Type B pancreatic cell (in vitro differentiated cells): ENCODE measurements around the gene PCBP3. TPM values are rescaled to one million over a fixed set of nuclear protein-coding genes. Genes with fewer than 3 reads are reported as not detected.

ENCODE experiments used
- DNase-seq: peaks from one replicate; pipeline ENCODE4 v3.0.0; 2021; ENCODE audit warnings: mixed read lengths; ENCODE audit not compliant: unreplicated experiment; ENCODE audit errors: extremely low spot score
- H3K27ac Mint-ChIP-seq: 2 replicates; pipeline ENCODE4 v1.8.0; 2021; ENCODE audit warnings: mild to moderate bottlenecking, mixed read lengths
- H3K27me3 Mint-ChIP-seq: 2 replicates; pipeline ENCODE4 v1.8.0; 2021; ENCODE audit warnings: mixed read lengths
- H3K36me3 Mint-ChIP-seq: 2 replicates; pipeline ENCODE4 v1.8.0; 2021; ENCODE audit warnings: mixed read lengths
- H3K4me1 Mint-ChIP-seq: one replicate; pipeline ENCODE4 v1.8.0; 2021; ENCODE audit warnings: mixed read lengths; ENCODE audit not compliant: unreplicated experiment
- H3K4me3 Mint-ChIP-seq: 2 replicates; pipeline ENCODE4 v1.8.0; 2021; ENCODE audit warnings: mild to moderate bottlenecking, mixed read lengths
- H3K9me3 Mint-ChIP-seq: 2 replicates; pipeline ENCODE4 v1.8.0; 2021; ENCODE audit warnings: mixed read lengths
- total RNA-seq: library from RNA; stranded (reverse); gene quantifications from 2 replicates; pipeline ENCODE4 v1.2.1, GENCODE V29; 2021; ENCODE audit warnings: low replicate concordance
- TF ChIP-seq, protein P1 (sequence below): fragments of 200-600 bp; sonication (generic); conservative IDR thresholded peaks from 2 replicates; pipeline ENCODE4 v1.5.0; 2021; ENCODE audit warnings: antibody characterized with exemption, mild to moderate bottlenecking

The PCBP3 gene
- total RNA-seq, 1 donor from 2014 or later = 5.5 TPM

DNA sequence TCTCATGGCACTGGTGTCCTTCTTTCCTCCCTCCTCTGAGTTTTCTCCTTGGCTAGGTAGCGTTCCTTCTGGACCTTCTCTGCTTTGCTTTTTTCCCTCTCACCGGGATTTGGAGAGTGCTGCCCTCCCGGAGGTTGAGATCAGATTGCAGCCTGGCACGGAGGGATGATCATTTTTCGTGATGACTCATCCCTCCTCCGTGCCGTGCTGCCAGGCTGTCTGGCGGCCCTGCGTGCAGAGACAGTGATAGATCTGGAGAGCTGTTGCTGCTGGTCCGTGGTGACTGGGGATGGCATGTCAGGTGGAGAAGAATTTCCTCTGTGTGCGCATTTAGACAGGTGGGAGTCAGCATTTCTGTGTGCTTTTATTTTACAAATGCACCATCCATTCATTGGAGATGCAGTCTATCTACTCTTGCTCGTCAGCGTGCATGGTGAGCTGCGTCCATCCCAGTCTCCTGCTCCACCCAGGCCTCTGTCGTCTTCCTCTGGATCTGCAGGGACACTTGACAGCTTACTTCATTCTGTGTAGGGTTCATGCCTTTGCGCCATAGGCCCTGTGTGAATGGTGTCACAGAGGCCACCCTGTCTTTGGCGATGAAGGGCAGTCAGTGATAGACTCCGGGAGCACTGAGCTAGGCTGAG lies 104.4 kb downstream of the PCBP3 start:
- TF ChIP-seq, protein P1, sequence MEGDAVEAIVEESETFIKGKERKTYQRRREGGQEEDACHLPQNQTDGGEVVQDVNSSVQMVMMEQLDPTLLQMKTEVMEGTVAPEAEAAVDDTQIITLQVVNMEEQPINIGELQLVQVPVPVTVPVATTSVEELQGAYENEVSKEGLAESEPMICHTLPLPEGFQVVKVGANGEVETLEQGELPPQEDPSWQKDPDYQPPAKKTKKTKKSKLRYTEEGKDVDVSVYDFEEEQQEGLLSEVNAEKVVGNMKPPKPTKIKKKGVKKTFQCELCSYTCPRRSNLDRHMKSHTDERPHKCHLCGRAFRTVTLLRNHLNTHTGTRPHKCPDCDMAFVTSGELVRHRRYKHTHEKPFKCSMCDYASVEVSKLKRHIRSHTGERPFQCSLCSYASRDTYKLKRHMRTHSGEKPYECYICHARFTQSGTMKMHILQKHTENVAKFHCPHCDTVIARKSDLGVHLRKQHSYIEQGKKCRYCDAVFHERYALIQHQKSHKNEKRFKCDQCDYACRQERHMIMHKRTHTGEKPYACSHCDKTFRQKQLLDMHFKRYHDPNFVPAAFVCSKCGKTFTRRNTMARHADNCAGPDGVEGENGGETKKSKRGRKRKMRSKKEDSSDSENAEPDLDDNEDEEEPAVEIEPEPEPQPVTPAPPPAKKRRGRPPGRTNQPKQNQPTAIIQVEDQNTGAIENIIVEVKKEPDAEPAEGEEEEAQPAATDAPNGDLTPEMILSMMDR = no peak
- no peaks in the 10 kb centered on the region for H3K9me3 Mint-ChIP-seq
- no peak overlapping the region for H3K27ac Mint-ChIP-seq
- H3K4me1 Mint-ChIP-seq = peaks cover 8% of the 10 kb centered on the region
- DNase-seq = no peak
- H3K36me3 Mint-ChIP-seq = peaks cover 3% of the 10 kb centered on the region
- H3K4me3 Mint-ChIP-seq = no peak overlapping the region
- H3K27me3 Mint-ChIP-seq = peaks cover 7% of the 10 kb centered on the region

DNA sequence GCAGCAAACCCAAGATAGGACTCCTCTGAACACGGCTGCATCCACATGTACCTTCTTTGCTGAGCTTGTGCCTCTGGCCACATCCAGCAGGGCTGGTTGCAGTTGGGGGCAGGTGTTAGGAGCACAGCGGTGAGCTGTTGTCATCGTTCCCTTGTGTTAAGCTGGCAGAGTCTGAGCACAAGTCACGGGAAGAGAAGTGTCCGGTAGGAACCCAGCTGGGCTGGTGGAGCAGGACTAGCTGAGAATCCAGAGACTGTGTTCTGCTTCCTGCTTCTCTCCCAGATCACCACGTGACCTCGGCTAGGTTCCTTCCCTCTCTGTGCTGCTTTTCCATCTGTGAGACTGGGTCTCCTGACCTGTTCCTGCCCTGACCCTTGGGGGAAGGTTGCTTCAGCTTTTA lies 105.1 kb downstream of the PCBP3 start:
- Mint-ChIP-seq H3K27me3 (peaks cover 7% of the 10 kb centered on the region), H3K27ac (no peak overlapping the region), H3K4me1 (peaks cover 8% of the 10 kb centered on the region), H3K9me3 (no peaks in the 10 kb centered on the region), H3K36me3 (peaks cover 3% of the 10 kb centered on the region), H3K4me3 (no peak overlapping the region)
- no peak for DNase-seq
- TF ChIP-seq, protein P1 = no peak

DNA sequence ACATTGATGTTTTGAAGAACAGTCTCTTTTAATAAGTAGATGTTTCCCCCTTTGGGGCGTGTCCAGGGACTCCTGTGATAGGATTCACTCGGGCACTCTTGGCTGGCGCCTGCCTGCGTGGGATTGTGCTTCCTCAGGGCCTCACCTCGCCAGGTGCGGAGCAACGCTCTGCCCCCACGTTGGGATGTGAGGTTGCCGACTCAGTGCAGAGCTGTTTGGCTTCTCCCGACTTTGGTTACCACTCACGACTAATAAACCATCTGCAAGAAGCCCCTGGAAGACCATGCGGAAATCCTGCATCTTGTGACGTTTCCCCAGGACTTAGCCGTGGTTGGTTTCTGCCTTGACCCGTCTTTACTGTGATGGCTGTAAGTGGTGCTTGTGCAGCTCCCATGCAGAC lies 106.4 kb downstream of the PCBP3 start:
- Mint-ChIP-seq H3K9me3 (no peaks in the 10 kb centered on the region), H3K36me3 (peaks cover 3% of the 10 kb centered on the region), H3K4me3 (no peak overlapping the region), H3K27ac (no peak overlapping the region), H3K27me3 (peaks cover 7% of the 10 kb centered on the region), H3K4me1 (peaks cover 8% of the 10 kb centered on the region)
- DNase-seq = no peak
- TF ChIP-seq, protein P1 = no peak

DNA sequence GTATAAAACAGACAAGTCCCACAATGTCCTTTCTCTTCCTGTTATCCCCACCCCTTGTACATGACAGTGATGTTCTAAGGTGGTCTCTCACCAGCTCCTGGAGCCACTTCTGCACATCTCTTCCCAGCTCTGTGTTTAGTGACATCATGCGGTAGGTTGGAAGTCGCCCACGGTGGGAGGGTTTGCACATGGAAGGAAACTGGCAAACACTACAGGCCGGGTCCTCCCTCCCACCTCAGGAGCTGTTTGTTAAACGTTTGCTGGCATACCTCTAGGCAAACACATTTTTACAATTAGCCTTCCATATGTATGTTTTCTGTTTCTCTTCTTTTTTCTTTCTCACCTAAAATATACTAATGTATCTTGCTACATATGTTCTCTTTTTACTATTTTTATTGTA lies 107.4 kb downstream of the PCBP3 start:
- H3K4me3 Mint-ChIP-seq = no peak overlapping the region
- H3K27me3 Mint-ChIP-seq = peaks cover 7% of the 10 kb centered on the region
- no peaks in the 10 kb centered on the region for H3K36me3 Mint-ChIP-seq
- H3K9me3 Mint-ChIP-seq = no peaks in the 10 kb centered on the region
- H3K27ac Mint-ChIP-seq = no peak overlapping the region
- H3K4me1 Mint-ChIP-seq = peaks cover 8% of the 10 kb centered on the region
- TF ChIP-seq, protein P1 = no peak
- no peak for DNase-seq

DNA sequence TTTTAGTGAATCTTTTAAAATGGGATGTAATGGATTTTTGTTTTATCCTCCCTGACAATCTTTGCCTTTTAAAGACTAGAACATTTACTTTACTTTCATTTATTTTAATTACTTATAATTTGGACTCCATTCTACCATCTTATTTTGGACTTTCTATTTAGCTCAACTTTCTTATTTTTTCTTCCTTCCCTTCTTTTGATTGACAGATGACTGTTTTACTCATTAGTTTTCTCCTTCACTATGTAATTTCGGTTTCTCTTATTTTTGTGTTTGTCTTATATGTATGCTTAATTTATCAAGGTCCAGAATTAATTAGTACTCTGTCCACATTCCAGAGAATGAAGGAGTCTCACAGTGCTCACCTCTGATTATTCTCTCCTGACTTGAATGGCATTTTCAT lies 109.9 kb downstream of the PCBP3 start:
- H3K4me3 Mint-ChIP-seq = no peak overlapping the region

More for the DNA sequence above, 109.9 kb downstream of the PCBP3 start:
- Mint-ChIP-seq H3K27me3 (peaks cover 7% of the 10 kb centered on the region), H3K27ac (no peak overlapping the region), H3K9me3 (no peaks in the 10 kb centered on the region), H3K4me1 (no peaks in the 10 kb centered on the region), H3K36me3 (no peaks in the 10 kb centered on the region)
- no peak for DNase-seq
- TF ChIP-seq, protein P1 = no peak
